Right cardiac atrium (tissue), 5 donors: Measurements from ENCODE around the gene FUCA2. TPM values are rescaled to one million over a fixed set of nuclear protein-coding genes. Genes with fewer than 3 reads are reported as not detected.

Source experiments
- ATAC-seq, 2 donors: fragments of 200-7000 bp; cut with Tn5 transposase; one replicate each; pipeline versions ENCODE4 v1.8.0 to v1.9.1; 2020; ENCODE audit warnings: moderate library complexity in 2 of 2, mild to moderate bottlenecking in 1 of 2
- DNase-seq, 3 donors: peaks; one replicate each; pipeline ENCODE4 v3.0.0-alpha.2; 2020
- H3K27ac ChIP-seq: one replicate; pipeline ENCODE4 v1.5.1; 2013; ENCODE audit warnings: mild to moderate bottlenecking, low read length, control low read depth, moderate library complexity
- H3K27me3 ChIP-seq: one replicate; pipeline ENCODE4 v1.6.1; 2013; ENCODE audit not compliant: control insufficient read depth, insufficient read depth
- H3K4me1 ChIP-seq: one replicate; pipeline ENCODE4 v1.6.1; 2013; ENCODE audit warnings: low read length; ENCODE audit not compliant: control insufficient read depth, insufficient read depth
- H3K4me3 ChIP-seq: one replicate; pipeline ENCODE4 v1.5.1; 2013; ENCODE audit warnings: low read length, control low read depth
- H3K9me3 ChIP-seq: one replicate; pipeline ENCODE4 v1.6.1; 2013; ENCODE audit warnings: low read length; ENCODE audit not compliant: control insufficient read depth
- WGBS: extraction: QIAGEN DNeasy Blood & Tissue Kit; methylation state at CpG from one replicate; pipeline ENCODE4 v1.1.7; 2013; 5-methylcytosine and 5-hydroxymethylcytosine counted together
- intact Hi-C, 4 donors: fragments of 100-400 bp; cut with DNase I; formaldehyde crosslinking; loops; one replicate each; pipeline versions ENCODE4 v1.11.0 to v1.14.0; 2022 to 2023
- long read RNA-seq, 4 donors: library from polyadenylated mRNA; unstranded; transcript quantifications; one replicate each; pipeline ENCODE4 v2.0.0, GENCODE V29; 2020 to 2021
- polyA plus RNA-seq: library from polyadenylated mRNA; stranded (reverse); fragments of 200-250 nt; gene quantifications from one replicate; pipeline ENCODE4 v1.2.3, GENCODE V29; 2013
- total RNA-seq, 4 donors: library from RNA; stranded (reverse); fragmentation: NEBNext Ultra II Directional; extraction: Animal tissue kit (Norgen Biotek cat#: 25700); gene quantifications; one replicate each; pipeline ENCODE4 v1.2.1, GENCODE V29; 2021
- donor health status: healthy with polysubstance abuse.
- donor health status: DM: no; HTN: yes; CAD: no.
- donor health status: DM: no; HTN: no; CAD: no.
- donor health status: DM: no; HTN: yes; CAD: no; lungs with severe emphysema.
- donor health status: DM: yes; HTN: yes; CAD: no.

Gene FUCA2
- total RNA-seq = 10 to 100 TPM; 32.2 to 44.0 (median 38.7) TPM
- 25.1 TPM for polyA plus RNA-seq
- long read RNA-seq, donor 1, transcript FUCA2-201 (7 exons, 2,356 nt) = major isoform, 113 of 136 reads
- long read RNA-seq, donor 1, partial matches to known transcripts = 7 of 136 reads
- long read RNA-seq, donor 1, other reads (novel, unspliced or antisense) = 16 of 136 reads
- long read RNA-seq, donor 2, transcript FUCA2-201 (7 exons, 2,356 nt) = major isoform, 39 of 45 reads
- long read RNA-seq, donor 2, partial matches to known transcripts = 1 of 45 reads
- long read RNA-seq, donor 2, other reads (novel, unspliced or antisense) = 5 of 45 reads
- long read RNA-seq, donor 3, transcript FUCA2-201 (7 exons, 2,356 nt) = major isoform, 270 of 315 reads
- long read RNA-seq, donor 3, partial matches to known transcripts = 11 of 315 reads
- long read RNA-seq, donor 3, other reads (novel, unspliced or antisense) = 34 of 315 reads
- long read RNA-seq, donor 4, transcript FUCA2-201 (7 exons, 2,356 nt) = major isoform, 42 of 46 reads
- long read RNA-seq, donor 4, partial matches to known transcripts = 0 of 46 reads
- long read RNA-seq, donor 4, other reads (novel, unspliced or antisense) = 4 of 46 reads

- ATAC-seq = peak; percentile 94 to 96
- DNase-seq = peak; percentile 95 to 98 (median 97)
- Histone ChIP-seq H3K4me1 (peaks cover 5% of the 10 kb centered on the region), H3K27me3 (no peaks in the 10 kb centered on the region), H3K4me3 (peak within 1 kb of the TSS; percentile 49), H3K27ac (peak within 1 kb of the TSS; percentile 83), H3K9me3 (no peaks in the 10 kb centered on the region)
- intact Hi-C loops = no loop called here
- WGBS = 2% methylated on average over 63 of the region's 63 CpGs
Measured at GRCh38 chr6:143510991-143511891, at the start of gene FUCA2. Gene FUCA2, minus strand, starts transcription at chr6:143511720. Its CDS starts 86 bp downstream, at chr6:143511634.

GRCh38 chr6:143561105-143561704 is 49.7 kb upstream of the FUCA2 start:
- ATAC-seq (no peak), DNase-seq (no peak)
- intact Hi-C loops = no loop called here
- Histone ChIP-seq H3K27ac (no peak overlapping the region), H3K9me3 (no peaks in the 10 kb centered on the region), H3K4me1 (no peaks in the 10 kb centered on the region), H3K4me3 (no peak overlapping the region), H3K27me3 (no peaks in the 10 kb centered on the region)
- 91% methylated on average over 9 of the region's 9 CpGs for WGBS

- Histone ChIP-seq H3K27ac (no peak overlapping the region), H3K4me1 (no peaks in the 10 kb centered on the region), H3K4me3 (no peak overlapping the region), H3K9me3 (no peaks in the 10 kb centered on the region), H3K27me3 (no peaks in the 10 kb centered on the region)
- DNase-seq = no peak
- no peak for ATAC-seq
- WGBS = 83% methylated on average over 3 of the region's 3 CpGs
- intact Hi-C loops = no loop called here
Measured at GRCh38 chr6:143559051-143559660, 47.6 kb upstream of the FUCA2 start.

- Histone ChIP-seq H3K27ac (no peak overlapping the region), H3K9me3 (no peaks in the 10 kb centered on the region), H3K4me3 (no peak overlapping the region), H3K4me1 (no peaks in the 10 kb centered on the region), H3K27me3 (no peaks in the 10 kb centered on the region)
- 89% methylated on average over 6 of the region's 6 CpGs for WGBS
- ATAC-seq (no peak), DNase-seq (no peak)
- intact Hi-C loops = no loop called here
Measured at GRCh38 chr6:143556529-143556928, 45.0 kb upstream of the FUCA2 start.

- no peaks in the 10 kb centered on the region for H3K9me3 ChIP-seq
- no peak for ATAC-seq
- no peaks in the 10 kb centered on the region for H3K4me1 ChIP-seq
- WGBS = 47% methylated on average over 3 of the region's 3 CpGs
- DNase-seq = no peak
- no peak overlapping the region for H3K4me3 ChIP-seq
- intact Hi-C loops = no loop called here
- no peak overlapping the region for H3K27ac ChIP-seq
- H3K27me3 ChIP-seq = no peaks in the 10 kb centered on the region
Measured at GRCh38 chr6:143555582-143555981, 44.1 kb upstream of the FUCA2 start.

- peak in 1 of 2 donors; percentile 45 for ATAC-seq
Measured at GRCh38 chr6:143555071-143555492, 43.6 kb upstream of the FUCA2 start.

GRCh38 chr6:143553337-143553736 is 41.8 kb upstream of the FUCA2 start:
- no peak overlapping the region for H3K4me3 ChIP-seq
- DNase-seq (no peak), ATAC-seq (no peak)
- H3K27me3 ChIP-seq = no peaks in the 10 kb centered on the region
- H3K27ac ChIP-seq = no peak overlapping the region
- intact Hi-C loops = no loop called here
- H3K9me3 ChIP-seq = no peaks in the 10 kb centered on the region
- 93% methylated on average over 2 of the region's 2 CpGs for WGBS
- no peaks in the 10 kb centered on the region for H3K4me1 ChIP-seq

More at GRCh38 chr6:143555071-143555492, 43.6 kb upstream of the FUCA2 start:
- intact Hi-C loops = no loop called here
- Histone ChIP-seq H3K9me3 (no peaks in the 10 kb centered on the region), H3K27me3 (no peaks in the 10 kb centered on the region), H3K4me1 (no peaks in the 10 kb centered on the region), H3K27ac (no peak overlapping the region), H3K4me3 (no peak overlapping the region)
- no peak for DNase-seq
- 20% methylated on average over 4 of the region's 4 CpGs for WGBS

GRCh38 chr6:143549949-143550268 is 38.4 kb upstream of the FUCA2 start:
- no peak for ATAC-seq
- H3K4me3 ChIP-seq = no peak overlapping the region
- DNase-seq = no peak
- H3K27me3 ChIP-seq = no peaks in the 10 kb centered on the region
- 95% methylated on average over 4 of the region's 4 CpGs for WGBS
- H3K27ac ChIP-seq = no peak overlapping the region
- H3K9me3 ChIP-seq = no peaks in the 10 kb centered on the region
- no peaks in the 10 kb centered on the region for H3K4me1 ChIP-seq
- intact Hi-C loops = no loop called here

GRCh38 chr6:143549221-143549948 is 37.9 kb upstream of the FUCA2 start:
- Histone ChIP-seq H3K4me1 (no peaks in the 10 kb centered on the region), H3K4me3 (no peak overlapping the region), H3K9me3 (no peaks in the 10 kb centered on the region), H3K27ac (no peak overlapping the region), H3K27me3 (no peaks in the 10 kb centered on the region)
- intact Hi-C loops = no loop called here
- ATAC-seq (no peak), DNase-seq (no peak)
- WGBS = 97% methylated on average over 7 of the region's 7 CpGs

- H3K27me3 ChIP-seq = no peaks in the 10 kb centered on the region
- no peak overlapping the region for H3K27ac ChIP-seq
- no peaks in the 10 kb centered on the region for H3K9me3 ChIP-seq
- no peak overlapping the region for H3K4me3 ChIP-seq
- intact Hi-C loops = no loop called here
- no peaks in the 10 kb centered on the region for H3K4me1 ChIP-seq
- no peak for ATAC-seq
- DNase-seq = no peak
- WGBS = 97% methylated on average over 3 of the region's 3 CpGs
Measured at GRCh38 chr6:143546599-143546998, 35.1 kb upstream of the FUCA2 start.
